Right renal cortex interstitium (tissue), 3 donors: ENCODE measurements around the gene SULT1A3. TPM values are rescaled to one million over a fixed set of nuclear protein-coding genes. Genes with fewer than 3 reads are reported as not detected.
"Not testable (repeated sequence)": the region's sequence is repeated elsewhere in the genome, so short reads cannot be mapped to it uniquely, and the experiment has no call there.

Source experiments
- DNase-seq, 3 donors: peaks; one replicate each; pipeline ENCODE4 v3.0.0-alpha.2; 2013; ENCODE audit warnings: low read depth in 3 of 3, low spot score in 2 of 3
- polyA plus RNA-seq, 3 donors: library from polyadenylated mRNA; unstranded; fragments of 120-200 nt; gene quantifications; one replicate each; pipeline ENCODE4 v1.2.1, GENCODE V29; 2013; ENCODE audit not compliant: insufficient read length in 3 of 3

SULT1A3 gene
- polyA plus RNA-seq, 3 donors, result 2.2 to 13.9 (median 11.9) TPM

DNA sequence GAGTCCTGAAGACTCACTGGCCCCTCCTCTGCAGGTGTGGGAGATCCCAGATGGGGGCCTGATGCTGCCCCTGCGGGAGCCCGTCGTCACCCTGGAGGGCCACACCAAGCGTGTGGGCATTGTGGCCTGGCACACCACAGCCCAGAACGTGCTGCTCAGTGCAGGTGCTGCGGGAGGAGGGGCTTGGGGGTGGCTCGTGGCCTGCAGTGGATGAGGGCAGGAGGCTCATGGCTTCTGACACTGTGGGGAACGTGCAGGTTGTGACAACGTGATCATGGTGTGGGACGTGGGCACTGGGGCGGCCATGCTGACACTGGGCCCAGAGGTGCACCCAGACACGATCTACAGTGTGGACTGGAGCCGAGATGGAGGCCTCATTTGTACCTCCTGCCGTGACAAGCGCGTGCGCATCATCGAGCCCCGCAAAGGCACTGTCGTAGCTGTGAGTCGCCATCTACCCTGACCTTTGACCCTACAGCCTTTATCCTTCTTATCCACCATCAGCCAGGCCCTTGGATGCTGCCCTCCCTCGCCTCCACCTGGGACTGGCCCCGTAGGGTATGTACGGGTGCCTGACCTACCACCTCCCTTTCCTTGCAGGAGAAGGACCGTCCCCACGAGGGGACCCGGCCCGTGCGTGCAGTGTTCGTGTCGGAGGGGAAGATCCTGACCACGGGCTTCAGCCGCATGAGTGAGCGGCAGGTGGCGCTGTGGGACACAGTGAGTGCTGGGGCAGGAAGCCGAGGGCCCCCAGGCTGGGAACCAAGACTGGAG, 12.1 kb upstream of the SULT1A3 start:
- no peak for DNase-seq

DNA sequence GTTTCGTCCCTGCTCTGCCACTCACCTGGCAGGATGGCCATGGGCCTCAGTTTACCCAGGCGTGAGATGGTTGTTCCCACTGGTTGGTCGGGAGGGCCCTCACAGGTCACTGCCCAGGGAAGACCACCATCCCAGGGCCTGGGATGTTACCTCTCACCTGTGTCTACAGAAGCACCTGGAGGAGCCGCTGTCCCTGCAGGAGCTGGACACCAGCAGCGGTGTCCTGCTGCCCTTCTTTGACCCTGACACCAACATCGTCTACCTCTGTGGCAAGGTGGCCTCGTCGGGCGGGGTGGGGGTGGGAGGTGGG, 11.5 kb upstream of the SULT1A3 start:
- DNase-seq, result no peak

DNA sequence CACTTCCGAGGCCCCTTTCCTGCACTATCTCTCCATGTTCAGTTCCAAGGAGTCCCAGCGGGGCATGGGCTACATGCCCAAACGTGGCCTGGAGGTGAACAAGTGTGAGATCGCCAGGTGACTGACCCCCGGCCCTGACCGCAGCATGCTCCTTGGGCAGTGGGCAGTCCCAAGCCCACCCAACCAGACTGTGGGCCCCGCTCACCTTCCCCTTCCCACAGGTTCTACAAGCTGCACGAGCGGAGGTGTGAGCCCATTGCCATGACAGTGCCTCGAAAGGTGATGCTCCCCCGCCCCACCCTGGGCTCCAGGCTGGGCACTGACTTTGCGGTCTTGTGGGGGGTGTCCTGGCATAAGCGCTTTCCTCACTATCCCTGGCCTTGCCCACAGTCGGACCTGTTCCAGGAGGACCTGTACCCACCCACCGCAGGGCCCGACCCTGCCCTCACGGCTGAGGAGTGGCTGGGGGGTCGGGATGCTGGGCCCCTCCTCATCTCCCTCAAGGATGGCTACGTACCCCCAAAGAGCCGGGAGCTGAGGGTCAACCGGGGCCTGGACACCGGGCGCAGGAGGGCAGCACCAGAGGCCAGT, 11.0 kb upstream of the SULT1A3 start:
- no peak for DNase-seq

DNA sequence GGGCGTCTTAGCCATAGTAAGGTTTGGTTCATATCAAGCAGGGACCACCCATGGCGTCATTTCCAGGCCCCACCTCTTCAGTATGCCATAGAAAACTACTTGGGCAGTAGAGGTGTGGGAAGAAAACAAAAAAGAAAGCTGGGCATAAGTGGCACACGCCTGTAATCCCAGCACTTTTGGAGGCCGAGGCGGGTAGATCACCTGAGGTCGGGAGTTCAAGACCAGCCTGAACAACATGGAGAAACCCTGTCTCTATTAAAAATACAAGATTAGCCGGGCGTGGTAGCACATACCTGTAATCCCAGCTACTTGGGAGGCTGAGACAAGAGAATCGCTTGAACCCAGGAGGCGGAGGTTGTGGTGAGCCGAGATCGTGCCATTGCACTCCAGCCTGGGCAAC, 7.9 kb upstream of the SULT1A3 start:
- not testable (repeated sequence) for DNase-seq

DNA sequence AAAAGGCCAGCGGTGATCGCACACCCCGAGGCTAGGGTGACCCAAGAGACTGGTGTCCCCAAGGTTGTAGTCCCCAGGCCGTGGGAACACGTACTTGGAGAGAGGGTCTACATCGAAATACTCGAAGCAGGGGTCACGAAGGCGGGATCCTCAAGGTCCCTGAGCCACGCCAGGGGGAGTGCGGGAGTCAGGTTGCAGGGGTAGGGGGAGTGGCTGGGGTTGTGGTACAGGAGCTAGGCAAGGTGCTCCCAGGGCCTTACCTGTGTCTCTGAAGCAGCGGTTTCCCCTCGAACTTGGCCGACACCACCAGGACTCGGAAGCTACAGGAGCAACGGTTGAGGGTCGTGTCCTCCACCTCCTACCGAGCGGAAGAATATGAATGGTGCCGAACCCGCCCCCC, 6.0 kb upstream of the SULT1A3 start:
- not testable (repeated sequence) for DNase-seq

DNA sequence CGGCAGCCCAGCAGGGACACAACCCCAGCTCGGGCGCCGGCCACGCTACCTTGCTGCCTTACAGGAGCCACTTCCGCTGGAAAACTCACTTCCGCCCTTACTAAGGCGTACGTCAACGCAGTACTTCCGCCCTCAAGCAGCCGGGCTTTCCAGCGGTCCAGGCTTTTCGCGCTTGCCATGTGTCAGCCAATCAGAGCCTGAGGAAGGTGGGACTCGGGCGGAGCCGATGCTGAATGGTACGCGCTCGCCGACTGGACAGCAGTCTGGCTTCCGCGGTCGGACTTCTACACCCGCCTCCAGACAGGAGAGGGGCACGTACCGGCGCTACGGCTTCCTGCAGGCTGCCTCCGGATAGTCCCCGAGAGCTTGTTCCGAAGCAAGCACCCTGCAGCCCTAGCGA, 5.4 kb upstream of the SULT1A3 start, which contains the start of the genes BOLA2B and SLX1A:
BOLA2B (minus strand) TSS at position 52 of the 400 bp plus-strand sequence. CDS start 71 bp downstream, outside the sequence.
SLX1A (plus strand) TSS at position 261 of the 400 bp plus-strand sequence. CDS start 210 bp downstream, outside the sequence.
- DNase-seq, result not testable (repeated sequence)

DNA sequence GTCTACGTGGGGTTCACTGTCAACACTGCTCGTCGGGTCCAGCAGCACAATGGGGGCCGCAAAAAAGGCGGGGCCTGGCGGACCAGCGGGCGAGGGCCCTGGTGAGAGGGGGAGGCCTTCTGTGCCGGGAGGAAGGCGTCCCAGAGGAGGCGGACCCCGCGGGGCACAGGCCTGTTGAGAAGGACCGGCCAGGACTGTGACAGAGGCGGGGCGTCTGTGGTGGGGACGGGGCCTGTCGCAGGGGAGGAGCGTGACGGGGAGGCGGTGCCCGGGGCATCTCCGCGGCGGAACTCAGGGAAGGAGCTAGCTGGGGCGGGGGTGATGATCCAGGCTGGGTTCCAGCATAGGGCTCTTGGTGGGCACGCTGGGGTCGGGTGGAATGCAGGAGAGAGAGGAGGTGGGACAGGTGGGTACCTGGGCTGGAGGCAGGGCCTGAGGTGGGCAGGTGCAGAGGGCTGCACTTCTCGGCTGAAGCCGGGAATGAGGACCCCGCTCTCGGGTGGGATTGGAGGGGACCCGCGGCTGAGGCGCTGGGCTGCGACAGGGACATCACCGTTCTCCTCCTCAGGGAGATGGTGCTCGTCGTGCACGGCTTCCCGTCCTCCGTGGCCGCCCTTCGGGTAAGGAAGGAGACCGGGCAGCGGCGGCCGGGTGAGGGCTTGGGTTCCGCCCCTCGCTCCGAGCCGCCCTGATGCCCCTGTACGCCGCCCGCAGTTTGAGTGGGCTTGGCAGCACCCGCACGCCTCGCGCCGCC, 4.7 kb upstream of the SULT1A3 start:
- DNase-seq, result not testable (repeated sequence)

DNA sequence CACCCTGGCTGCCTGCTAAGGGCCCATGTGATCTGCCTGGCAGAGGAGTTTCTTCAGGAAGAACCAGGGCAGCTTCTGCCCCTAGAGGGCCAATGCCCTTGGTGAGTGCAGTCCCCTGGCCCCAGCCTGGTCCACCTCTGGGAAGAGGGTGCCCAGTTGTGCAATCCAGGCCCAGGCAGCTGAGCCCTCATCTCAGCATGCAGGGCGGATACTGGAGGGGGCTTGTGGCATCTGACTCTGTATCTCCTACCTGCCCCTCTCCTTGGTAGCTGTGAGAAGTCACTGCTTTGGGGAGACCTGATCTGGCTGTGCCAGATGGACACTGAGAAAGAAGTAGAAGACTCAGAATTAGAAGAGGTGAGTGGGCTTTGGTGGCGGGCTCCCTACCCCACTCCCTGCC, 2.1 kb upstream of the SULT1A3 start:
- not testable (repeated sequence) for DNase-seq

DNA sequence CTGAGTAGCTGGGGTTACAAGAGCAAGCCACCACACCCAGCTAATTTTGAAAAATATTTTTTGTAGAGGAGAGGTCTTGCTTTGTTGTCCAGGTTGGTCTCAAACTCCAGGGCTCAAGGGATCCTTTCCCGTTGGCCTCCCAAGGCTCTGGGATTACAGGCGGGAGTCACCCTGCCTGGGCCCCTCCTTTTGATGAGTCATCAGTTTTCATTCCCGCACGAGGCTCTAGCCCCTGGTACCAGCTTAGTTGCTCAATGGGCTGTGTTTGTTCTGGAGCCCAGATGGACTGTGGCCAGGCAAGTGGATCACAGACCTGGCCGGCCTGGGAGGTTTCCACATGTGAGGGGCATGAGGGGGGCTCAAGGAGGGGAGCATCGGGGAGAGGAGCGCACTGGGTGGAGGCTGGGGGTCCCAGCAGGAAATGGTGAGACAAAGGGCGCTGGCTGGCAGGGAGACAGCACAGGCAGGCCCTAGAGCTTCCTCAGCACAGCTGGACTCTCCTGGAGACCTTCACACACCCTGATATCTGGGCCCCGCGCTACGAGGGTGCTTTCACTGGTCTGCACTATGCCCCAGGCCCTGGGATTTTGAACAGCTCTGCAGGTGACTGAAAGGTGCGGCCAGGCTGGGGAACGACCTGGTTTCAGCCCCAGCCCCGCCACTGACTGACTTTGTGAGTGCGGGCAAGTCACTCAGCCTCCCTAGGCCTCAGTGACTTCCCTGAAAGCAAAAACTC, 721 bp downstream of the SULT1A3 start:
- not testable (repeated sequence) for DNase-seq

DNA sequence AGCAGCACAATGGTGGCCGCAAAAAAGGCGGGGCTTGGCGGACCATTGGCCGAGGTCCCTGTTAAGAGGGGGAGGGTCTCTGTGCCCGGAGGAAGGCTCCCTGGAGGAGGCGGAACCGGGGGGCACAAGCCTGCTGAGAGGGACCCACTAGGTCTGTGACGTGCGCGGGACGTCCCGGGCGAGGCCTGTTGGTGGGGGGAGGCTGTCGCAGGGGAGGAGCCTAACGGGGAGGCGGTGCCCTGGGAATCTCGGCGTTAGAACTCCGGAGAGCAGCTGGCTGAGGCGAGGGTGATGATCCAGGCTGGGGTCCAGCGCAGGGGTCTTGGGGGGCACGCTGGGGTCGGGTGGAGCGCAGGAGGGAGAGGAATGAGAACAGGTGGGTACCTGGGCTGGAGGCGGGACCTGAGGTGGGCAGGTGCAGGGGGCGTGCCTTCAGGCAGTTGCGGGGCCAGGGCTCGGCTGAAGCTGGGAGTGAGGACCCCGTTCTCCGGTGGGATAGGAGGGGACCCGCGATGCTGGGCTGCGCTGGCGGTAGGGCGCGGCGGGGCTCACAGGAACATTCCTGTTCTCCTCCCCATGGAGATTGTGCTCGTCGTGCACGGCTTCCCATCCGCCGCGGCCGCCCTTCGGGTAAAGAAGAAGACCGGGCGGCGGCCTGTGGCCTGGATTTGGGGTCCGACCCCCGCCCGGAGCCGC, 6.6 kb downstream of the SULT1A3 start:
- not testable (repeated sequence) for DNase-seq

DNA sequence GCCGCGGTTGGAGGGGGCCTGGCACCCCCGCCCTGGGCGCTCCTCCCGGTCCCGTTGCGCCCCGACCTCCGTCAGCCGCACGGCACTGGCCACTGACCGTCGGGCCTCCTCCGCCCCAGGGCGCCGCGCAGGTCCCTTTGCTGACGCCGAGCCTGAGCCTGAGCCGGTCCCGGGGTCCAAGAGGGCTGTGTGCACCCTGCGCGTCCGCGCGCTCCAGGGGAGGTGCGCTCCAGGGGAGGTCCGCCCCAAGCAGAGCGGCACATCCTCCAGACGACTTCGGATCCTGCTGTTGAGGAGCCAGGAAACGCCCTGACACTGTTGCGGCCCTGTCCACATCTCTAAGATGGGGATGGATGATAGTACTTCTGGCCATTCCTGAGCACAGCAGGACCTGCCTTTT, 7.2 kb downstream of the SULT1A3 start:
- not testable (repeated sequence) for DNase-seq

DNA sequence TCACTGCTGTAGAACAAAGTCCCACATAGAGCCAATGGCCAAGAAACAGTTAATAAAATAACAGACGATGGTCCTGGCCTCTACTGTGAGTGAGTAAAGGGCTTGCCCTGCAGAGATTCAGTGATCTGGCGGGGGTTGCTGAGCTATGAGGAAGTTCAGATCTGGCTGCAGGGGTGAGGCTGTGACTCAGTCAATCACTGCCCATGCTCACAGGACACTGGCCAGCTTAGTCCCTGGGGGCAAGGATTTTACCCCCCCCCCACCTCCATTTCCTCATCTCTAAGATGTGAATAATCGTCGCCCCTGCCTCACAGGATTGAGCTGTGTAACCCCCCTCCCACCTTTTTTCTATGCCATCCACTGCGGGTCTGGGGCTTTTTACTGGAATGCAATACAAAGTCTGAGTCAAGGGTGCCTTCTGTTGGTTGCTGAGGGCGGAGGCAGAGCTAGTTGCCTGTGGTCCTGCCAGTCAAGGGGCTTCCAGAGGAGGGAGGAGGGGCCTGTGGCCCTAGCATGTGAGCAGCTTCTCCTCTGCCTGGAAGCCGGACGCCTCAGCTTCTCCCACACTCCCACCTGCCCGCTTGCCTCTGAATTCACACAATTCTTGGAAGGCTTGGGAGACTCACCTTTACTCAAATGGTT, 8.1 kb downstream of the SULT1A3 start:
- DNase-seq, result not testable (repeated sequence)

DNA sequence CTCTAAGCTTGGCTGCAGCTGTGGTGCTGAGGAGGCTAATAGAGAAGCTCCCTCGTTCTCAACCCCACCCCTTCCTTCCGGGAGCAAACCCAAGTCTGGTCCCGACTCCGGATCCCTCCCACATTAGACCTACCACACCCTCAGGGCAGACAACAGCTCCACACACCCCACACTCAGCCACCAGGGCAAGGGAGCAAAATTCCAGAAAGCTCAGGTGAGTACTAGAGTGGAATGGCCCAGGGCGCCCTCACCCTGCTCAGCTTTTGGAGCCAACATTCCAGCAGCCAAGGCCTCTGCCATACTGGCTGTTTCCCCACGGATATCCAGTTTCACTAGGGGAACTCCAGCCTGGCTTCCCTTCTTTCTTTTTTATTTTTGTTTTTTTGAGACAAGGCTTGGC, 10.0 kb downstream of the SULT1A3 start:
- not testable (repeated sequence) for DNase-seq

DNA sequence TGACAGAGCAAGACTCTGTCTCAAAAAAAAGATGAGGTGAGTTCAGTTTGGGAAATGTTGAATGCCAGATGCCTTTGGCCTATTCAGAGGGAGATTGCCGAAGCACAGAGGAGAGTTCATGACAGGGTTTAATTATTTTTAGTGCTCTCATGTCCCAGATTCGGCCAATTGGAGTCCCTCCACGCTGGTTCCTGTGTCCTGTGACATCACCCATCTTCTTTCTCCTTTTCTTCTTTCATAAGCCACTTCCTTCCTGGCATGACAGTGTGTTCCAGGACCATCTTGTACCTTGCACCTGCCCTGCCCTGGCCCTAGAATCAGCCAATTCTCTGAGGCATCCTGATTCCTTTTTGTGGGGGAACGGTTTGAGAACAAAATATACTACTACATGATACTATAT, 12.4 kb downstream of the SULT1A3 start:
- DNase-seq, result not testable (repeated sequence)

DNA sequence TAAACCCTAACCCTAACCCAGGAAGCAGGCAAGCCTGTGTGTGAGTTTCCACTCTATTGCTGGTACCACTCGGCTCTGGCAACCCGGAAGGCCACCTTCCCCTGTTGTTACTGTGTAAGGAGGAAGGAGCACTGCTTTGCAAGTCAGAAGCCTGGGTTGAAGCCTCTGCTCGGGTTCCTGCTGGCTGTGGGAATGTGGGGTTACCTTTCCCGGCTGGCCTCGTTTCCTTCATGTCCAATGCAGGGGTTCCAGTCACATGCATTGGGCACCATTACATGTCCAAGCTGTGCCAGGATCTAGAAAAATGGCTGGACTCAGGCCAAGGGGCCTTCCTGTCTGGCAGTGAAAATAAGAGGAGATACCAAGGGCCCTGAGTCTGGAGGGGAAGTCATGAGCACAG, 18.0 kb downstream of the SULT1A3 start:
- not testable (repeated sequence) for DNase-seq

DNA sequence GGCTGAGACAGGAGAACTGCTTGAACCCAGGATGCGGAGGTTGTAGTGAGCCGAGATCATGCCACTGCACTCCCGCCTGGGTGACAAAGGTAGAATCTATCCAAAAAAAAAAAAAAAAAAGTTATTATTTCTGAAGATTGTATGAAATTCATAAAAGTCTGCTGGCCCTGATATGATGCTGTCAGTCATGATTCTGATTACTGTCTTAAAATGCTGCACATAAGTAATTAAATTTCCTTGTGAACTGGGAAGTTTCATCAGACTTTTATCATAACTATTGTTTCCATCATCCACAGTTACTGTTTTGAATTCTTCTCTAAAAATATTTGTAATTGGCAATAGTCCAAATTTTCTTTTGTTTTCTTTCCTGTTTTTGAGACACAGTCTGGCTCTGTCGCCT, 49.3 kb downstream of the SULT1A3 start, which contains the start of gene NPIPB13:
NPIPB13 (minus strand) TSS at position 101 of the 400 bp plus-strand sequence. CDS start 2,906 bp downstream, outside the sequence.
- DNase-seq, result not testable (repeated sequence)
